Measurements from ENCODE around the gene SLAMF1. TPM values are rescaled to one million over a fixed set of nuclear protein-coding genes. Genes with fewer than 3 reads are reported as not detected.
"Not testable (repeated sequence)": the region's sequence is repeated elsewhere in the genome, so short reads cannot be mapped to it uniquely, and the experiment has no call there.

Gene SLAMF1
- polyA plus RNA-seq (ENCODE audit: insufficient read length in 3 of 3): under 1 TPM; 0.10 to 0.13 (median 0.11) TPM

- DNase-seq (ENCODE audit: low read depth in 3 of 3, low spot score in 2 of 3): no peak
Measured at GRCh38 chr1:160646711-160647328, at the start of gene SLAMF1. Gene SLAMF1, minus strand, starts transcription at chr1:160647044. Its CDS starts 99 bp downstream, at chr1:160646945.

- DNase-seq (ENCODE audit: low read depth in 3 of 3, low spot score in 2 of 3): not testable (repeated sequence)
Measured at GRCh38 chr1:160692390-160692789, 45.5 kb upstream of the SLAMF1 start.

- no peak for DNase-seq (ENCODE audit: low read depth in 3 of 3, low spot score in 2 of 3)
Measured at GRCh38 chr1:160685266-160685665, 38.4 kb upstream of the SLAMF1 start.

- DNase-seq (ENCODE audit: low read depth in 3 of 3, low spot score in 2 of 3): no peak
Measured at GRCh38 chr1:160682983-160683865, 36.4 kb upstream of the SLAMF1 start.

GRCh38 chr1:160681891-160682140 lies 35.0 kb upstream of the SLAMF1 start:
- DNase-seq (ENCODE audit: low read depth in 3 of 3, low spot score in 2 of 3): no peak

GRCh38 chr1:160681066-160681890 lies 34.4 kb upstream of the SLAMF1 start:
- no peak for DNase-seq (ENCODE audit: low read depth in 3 of 3, low spot score in 2 of 3)

- no peak for DNase-seq (ENCODE audit: low read depth in 3 of 3, low spot score in 2 of 3)
Measured at GRCh38 chr1:160680399-160680798, 33.6 kb upstream of the SLAMF1 start.

- no peak for DNase-seq (ENCODE audit: low read depth in 3 of 3, low spot score in 2 of 3)
Measured at GRCh38 chr1:160679893-160680292, 33.0 kb upstream of the SLAMF1 start.

GRCh38 chr1:160676869-160677597 lies 30.2 kb upstream of the SLAMF1 start:
- no peak for DNase-seq (ENCODE audit: low read depth in 3 of 3, low spot score in 2 of 3)

GRCh38 chr1:160675641-160676410 lies 29.0 kb upstream of the SLAMF1 start:
- DNase-seq (ENCODE audit: low read depth in 3 of 3, low spot score in 2 of 3): peak; percentile 10 to 19 (median 16)

- no peak for DNase-seq (ENCODE audit: low read depth in 3 of 3, low spot score in 2 of 3)
Measured at GRCh38 chr1:160674415-160674814, 27.6 kb upstream of the SLAMF1 start.

- DNase-seq (ENCODE audit: low read depth in 3 of 3, low spot score in 2 of 3): no peak
Measured at GRCh38 chr1:160672789-160673695, 26.2 kb upstream of the SLAMF1 start.

GRCh38 chr1:160671603-160672517 lies 25.0 kb upstream of the SLAMF1 start:
- DNase-seq (ENCODE audit: low read depth in 3 of 3, low spot score in 2 of 3): no peak

- DNase-seq (ENCODE audit: low read depth in 3 of 3, low spot score in 2 of 3): no peak
Measured at GRCh38 chr1:160670701-160671100, 23.9 kb upstream of the SLAMF1 start.

- DNase-seq (ENCODE audit: low read depth in 3 of 3, low spot score in 2 of 3): no peak
Measured at GRCh38 chr1:160669802-160670201, 23.0 kb upstream of the SLAMF1 start.

- no peak for DNase-seq (ENCODE audit: low read depth in 3 of 3, low spot score in 2 of 3)
Measured at GRCh38 chr1:160669276-160669675, 22.4 kb upstream of the SLAMF1 start.

- DNase-seq (ENCODE audit: low read depth in 3 of 3, low spot score in 2 of 3): no peak
Measured at GRCh38 chr1:160667896-160668295, 21.1 kb upstream of the SLAMF1 start.

- no peak for DNase-seq (ENCODE audit: low read depth in 3 of 3, low spot score in 2 of 3)
Measured at GRCh38 chr1:160666079-160666442, 19.2 kb upstream of the SLAMF1 start.
